ENCODE results near the gene CCT6A. TPM values are rescaled to one million over a fixed set of nuclear protein-coding genes. Genes with fewer than 3 reads are reported as not detected.
"Not testable (repeated sequence)": the region's sequence is repeated elsewhere in the genome, so short reads cannot be mapped to it uniquely, and the experiment has no call there.

CCT6A gene
- total RNA-seq, 4 donors from 2014 or later, result 60.0 to 99.0 (median 77.9) TPM

DNA sequence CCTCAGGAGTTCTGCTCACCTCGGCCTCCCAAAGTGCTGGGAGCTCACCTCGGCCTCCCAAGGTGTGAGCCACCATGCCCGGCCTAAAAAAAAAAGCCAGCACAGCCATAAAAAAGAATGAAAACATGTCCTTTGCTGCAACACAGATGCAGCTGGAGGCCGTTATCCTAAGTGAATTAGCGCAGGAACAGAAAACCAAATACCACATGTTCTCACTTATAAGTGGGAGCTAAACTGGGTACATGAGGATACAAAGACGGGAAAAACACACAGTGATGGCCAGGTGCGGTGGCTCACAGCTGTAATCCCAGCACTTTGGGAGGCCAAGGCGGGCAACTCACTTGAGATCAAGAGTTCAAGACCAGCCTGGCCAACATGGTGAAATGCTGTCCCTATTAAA lies 21.2 kb upstream of the CCT6A start:
- H3K4me1 ChIP-seq, result peaks cover 0 to 7% (median 3%) of the 10 kb centered on the region in 4 donors
- no peaks in the 10 kb centered on the region for H3K27me3 ChIP-seq
- TF ChIP-seq, protein P1, sequence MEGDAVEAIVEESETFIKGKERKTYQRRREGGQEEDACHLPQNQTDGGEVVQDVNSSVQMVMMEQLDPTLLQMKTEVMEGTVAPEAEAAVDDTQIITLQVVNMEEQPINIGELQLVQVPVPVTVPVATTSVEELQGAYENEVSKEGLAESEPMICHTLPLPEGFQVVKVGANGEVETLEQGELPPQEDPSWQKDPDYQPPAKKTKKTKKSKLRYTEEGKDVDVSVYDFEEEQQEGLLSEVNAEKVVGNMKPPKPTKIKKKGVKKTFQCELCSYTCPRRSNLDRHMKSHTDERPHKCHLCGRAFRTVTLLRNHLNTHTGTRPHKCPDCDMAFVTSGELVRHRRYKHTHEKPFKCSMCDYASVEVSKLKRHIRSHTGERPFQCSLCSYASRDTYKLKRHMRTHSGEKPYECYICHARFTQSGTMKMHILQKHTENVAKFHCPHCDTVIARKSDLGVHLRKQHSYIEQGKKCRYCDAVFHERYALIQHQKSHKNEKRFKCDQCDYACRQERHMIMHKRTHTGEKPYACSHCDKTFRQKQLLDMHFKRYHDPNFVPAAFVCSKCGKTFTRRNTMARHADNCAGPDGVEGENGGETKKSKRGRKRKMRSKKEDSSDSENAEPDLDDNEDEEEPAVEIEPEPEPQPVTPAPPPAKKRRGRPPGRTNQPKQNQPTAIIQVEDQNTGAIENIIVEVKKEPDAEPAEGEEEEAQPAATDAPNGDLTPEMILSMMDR (IDR thresholded peaks at IDR 0.05), result no peak
- no peak for TF ChIP-seq EP300 (IDR thresholded peaks at IDR 0.05)
- TF ChIP-seq POLR2A (IDR thresholded peaks at IDR 0.05), result no peak
- no peaks in the 10 kb centered on the region for H3K9me3 ChIP-seq
- DNase-seq (ENCODE audit: low spot score in 2 of 2), result no peak
- 90 to 91% methylated on average over 8 of the region's 8 CpGs for WGBS, 2 donors
- no peak overlapping the region for H3K4me3 ChIP-seq
- H3K36me3 ChIP-seq, result peaks cover 0 to 38% (median 0%) of the 10 kb centered on the region in 3 donors
- H3K27ac ChIP-seq, result no peak overlapping the region

DNA sequence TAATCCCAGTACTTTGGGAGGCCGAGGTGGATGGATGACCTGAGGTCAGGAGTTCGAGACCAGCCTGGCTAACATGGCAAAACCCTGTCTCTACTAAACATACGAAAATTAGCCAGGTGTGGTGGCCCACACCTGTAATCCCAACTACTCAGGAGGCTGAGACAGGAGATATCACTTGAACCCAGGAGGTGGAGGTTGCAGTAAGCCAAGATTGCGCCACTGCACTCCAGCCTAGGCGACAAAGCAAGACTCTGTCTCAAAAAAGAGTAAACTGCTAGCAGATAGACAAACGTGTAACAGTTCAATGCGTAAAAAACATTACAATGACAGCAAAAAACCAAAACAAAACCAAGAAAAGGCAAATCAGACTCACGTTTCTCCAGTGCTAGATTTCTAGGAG lies 20.0 kb upstream of the CCT6A start:
- H3K9me3 ChIP-seq; H3K4me1 ChIP-seq; H3K27me3 ChIP-seq; DNase-seq (ENCODE audit: low spot score in 2 of 2); H3K27ac ChIP-seq; H3K4me3 ChIP-seq: not testable (repeated sequence)
- WGBS, 2 donors, result 74 to 78% methylated on average over 8 of the region's 8 CpGs
- peaks cover 0 to 33% (median 0%) of the 10 kb centered on the region in 3 donors for H3K36me3 ChIP-seq

DNA sequence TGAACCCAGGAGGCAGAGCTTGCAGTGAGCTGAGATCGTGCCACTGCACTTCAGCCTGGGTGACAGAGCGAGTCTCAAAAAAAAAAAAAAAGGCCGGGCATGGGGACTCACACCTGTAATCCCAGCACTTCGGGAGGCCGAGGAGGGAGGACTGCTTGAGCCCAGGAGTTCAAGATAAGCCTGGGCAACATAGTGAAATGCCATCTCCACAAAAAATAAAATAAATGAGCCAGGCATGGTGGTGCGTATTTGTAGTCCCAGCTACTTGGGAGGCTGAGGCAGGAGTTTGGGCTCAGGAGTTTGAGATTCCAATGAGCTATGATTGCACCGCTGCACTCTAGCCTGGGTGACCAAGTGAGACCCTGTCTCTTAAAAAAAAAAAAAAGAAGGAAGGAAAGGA lies 19.0 kb upstream of the CCT6A start:
- not testable (repeated sequence) for H3K27ac ChIP-seq

DNA sequence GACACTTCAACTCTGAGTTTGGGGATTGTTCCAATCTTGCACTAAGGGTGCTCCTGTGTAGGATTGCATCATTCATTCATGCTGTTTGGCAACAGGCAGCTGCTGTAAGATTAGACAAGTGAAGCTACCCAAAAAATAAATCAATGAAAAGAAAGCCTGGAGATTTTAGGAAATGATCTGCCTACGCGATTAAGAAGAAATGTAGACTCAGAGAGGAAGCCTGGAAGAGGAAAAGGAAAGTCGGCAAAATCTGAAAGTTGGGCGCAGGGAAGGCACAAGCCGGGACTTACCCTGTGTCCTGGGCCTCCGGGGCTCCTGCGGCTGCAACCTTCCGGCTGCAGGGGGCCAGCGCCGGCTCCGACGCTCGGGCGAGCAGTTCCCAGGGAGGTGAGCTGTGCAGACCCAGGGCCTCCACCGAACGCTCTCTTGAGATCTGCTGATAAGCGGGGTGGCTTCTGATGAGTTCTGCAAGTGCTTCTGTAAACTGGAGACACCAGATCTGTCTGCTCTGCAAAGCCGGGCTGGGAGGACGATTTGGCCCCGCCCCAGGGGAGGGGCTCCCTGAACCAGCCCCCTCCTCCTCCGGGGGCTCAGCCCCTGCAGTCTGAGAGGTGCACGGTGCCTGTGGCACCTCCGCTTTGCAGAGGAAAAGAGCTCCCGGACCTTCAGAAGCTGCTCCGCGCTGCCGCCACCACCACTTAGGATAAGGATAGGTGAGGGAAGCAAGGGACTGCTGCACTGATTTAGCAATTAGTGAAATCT lies 17.7 kb upstream of the CCT6A start:
- Histone ChIP-seq H3K4me1 (peaks cover 0 to 7% (median 3%) of the 10 kb centered on the region in 4 donors), H3K4me3 (peak overlapping the region; percentile 25 to 59 (median 58)), H3K27me3 (no peaks in the 10 kb centered on the region), H3K9me3 (no peaks in the 10 kb centered on the region), H3K27ac (peak overlapping the region in 2 of 4 donors; percentile 31 to 54), H3K36me3 (peaks cover 0 to 30% (median 0%) of the 10 kb centered on the region in 3 donors)
- DNase-seq (ENCODE audit: low spot score in 2 of 2), result peak in 1 of 2 donors; percentile 30
- 1% methylated on average over 22 to 25 of the region's 27 CpGs for WGBS, 2 donors
- TF ChIP-seq EP300 (IDR thresholded peaks at IDR 0.05), result no peak
- TF ChIP-seq, protein P1 (IDR thresholded peaks at IDR 0.05), result peak in 2 of 5 experiments; percentile 22 to 28
- no peak for TF ChIP-seq POLR2A (IDR thresholded peaks at IDR 0.05)

More for the DNA sequence above, 19.0 kb upstream of the CCT6A start:
- not testable (repeated sequence) for DNase-seq (ENCODE audit: low spot score in 2 of 2); H3K27me3 ChIP-seq; H3K9me3 ChIP-seq; H3K4me1 ChIP-seq; H3K4me3 ChIP-seq
- H3K36me3 ChIP-seq, result peaks cover 0 to 33% (median 0%) of the 10 kb centered on the region in 3 donors
- WGBS, 2 donors, result 96 to 98% methylated on average over 7 of the region's 7 CpGs

DNA sequence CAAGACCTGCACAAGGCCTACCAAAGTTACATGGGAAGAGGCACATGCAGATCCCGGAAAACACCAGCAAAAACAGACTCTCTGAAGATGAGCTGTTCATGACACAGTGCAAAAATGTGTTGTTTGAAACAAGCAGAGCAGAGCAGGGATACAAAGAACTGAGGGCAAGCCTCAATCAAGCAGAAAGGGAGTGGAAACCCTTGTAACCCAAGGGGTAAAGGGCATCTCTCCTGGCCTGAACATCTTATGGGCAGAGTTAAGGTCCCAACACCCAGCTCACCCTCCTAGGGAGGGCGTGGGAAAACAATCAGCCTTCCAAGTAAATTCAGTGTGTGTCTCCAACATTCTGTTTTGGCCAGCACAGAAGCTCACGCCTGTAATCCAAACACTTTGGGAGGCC lies 10.8 kb upstream of the CCT6A start:
- Histone ChIP-seq H3K9me3 (no peaks in the 10 kb centered on the region), H3K4me3 (no peak overlapping the region), H3K27ac (no peak overlapping the region), H3K36me3 (peaks cover 0 to 34% (median 0%) of the 10 kb centered on the region in 3 donors), H3K27me3 (no peaks in the 10 kb centered on the region), H3K4me1 (no peaks in the 10 kb centered on the region)
- DNase-seq (ENCODE audit: low spot score in 2 of 2), result no peak
- TF ChIP-seq POLR2A (IDR thresholded peaks at IDR 0.05), result no peak
- TF ChIP-seq EP300 (IDR thresholded peaks at IDR 0.05), result no peak
- TF ChIP-seq, protein P1 (IDR thresholded peaks at IDR 0.05), result no peak
- 66 to 83% methylated on average over 3 of the region's 3 CpGs for WGBS, 2 donors

DNA sequence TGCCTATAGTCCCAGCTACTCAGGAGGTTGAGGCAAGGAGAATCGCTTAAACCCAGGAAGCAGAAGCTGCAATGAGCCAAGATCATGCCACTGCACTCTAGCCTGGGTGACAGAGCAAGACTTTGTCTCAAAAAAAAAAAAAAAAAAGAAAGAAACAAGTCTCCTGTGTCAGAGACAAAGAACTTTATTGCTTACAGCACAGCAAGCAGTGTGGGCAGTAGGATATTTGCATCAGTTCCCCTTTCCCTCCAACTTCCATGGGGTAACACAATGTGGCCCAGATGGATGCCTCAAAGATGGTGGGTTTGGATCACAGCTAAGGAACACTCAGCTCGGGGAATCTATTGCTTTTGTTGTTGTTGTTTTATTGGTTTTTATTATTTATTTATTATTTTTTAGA lies 5.8 kb upstream of the CCT6A start:
- peaks cover 0 to 24% (median 0%) of the 10 kb centered on the region in 3 donors for H3K36me3 ChIP-seq
- not testable (repeated sequence) for H3K4me3 ChIP-seq; H3K27me3 ChIP-seq; DNase-seq (ENCODE audit: low spot score in 2 of 2); H3K9me3 ChIP-seq
- H3K27ac ChIP-seq, result peak overlapping the region in 2 of 4 donors; percentile 53 to 75
- 58 to 62% methylated on average over 2 of the region's 2 CpGs for WGBS, 2 donors
- H3K4me1 ChIP-seq, result peaks cover 0 to 35% (median 2%) of the 10 kb centered on the region in 4 donors

All from tibial nerve (tissue), 4 donors.